Heart right ventricle (tissue), 16 donors: ENCODE measurements around the gene STAG3. TPM values are rescaled to one million over a fixed set of nuclear protein-coding genes. Genes with fewer than 3 reads are reported as not detected.

ENCODE experiments used
- ATAC-seq, 8 donors: fragments of 200-7000 bp; cut with Tn5 transposase; one replicate each; pipeline ENCODE4 v1.9.1; 2020; ENCODE audit warnings: mild to moderate bottlenecking in 8 of 8, moderate library complexity in 8 of 8, moderate number of reproducible peaks in 1 of 8
- DNase-seq, 2 donors: peaks; one replicate each; pipeline ENCODE4 v3.0.0-alpha.2; 2020
- H3K27ac ChIP-seq, 10 donors: fragments of 200-600 bp; sonication (generic) in 2 of 10; one replicate each; pipeline versions ENCODE4 v1.5.0 to v1.8.0; 2020 to 2022; ENCODE audit warnings: mild to moderate bottlenecking in 3 of 10
- H3K27me3 ChIP-seq, 7 donors: fragments of 200-600 bp; one replicate each; pipeline ENCODE4 v1.8.0; 2021 to 2022; ENCODE audit warnings: mild to moderate bottlenecking in 2 of 7
- H3K36me3 ChIP-seq, 9 donors: fragments of 200-600 bp; sonication (generic) in 1 of 9; one replicate each; pipeline versions ENCODE4 v1.5.0 to v1.8.0; 2020 to 2022; ENCODE audit warnings: mild to moderate bottlenecking in 2 of 9
- H3K4me1 ChIP-seq, 9 donors: fragments of 200-600 bp; sonication (generic) in 1 of 9; one replicate each; pipeline versions ENCODE4 v1.5.0 to v1.8.0; 2020 to 2022; ENCODE audit warnings: mild to moderate bottlenecking in 4 of 9
- H3K4me3 ChIP-seq, 10 donors: fragments of 200-600 bp; sonication (generic) in 2 of 10; one replicate each; pipeline versions ENCODE4 v1.5.0 to v1.8.0; 2020 to 2022; ENCODE audit warnings: mild to moderate bottlenecking in 7 of 10, moderate library complexity in 2 of 10
- H3K9me3 ChIP-seq, 11 donors: fragments of 200-600 bp in 10 of 11; sonication (generic) in 2 of 11; one replicate each; pipeline versions ENCODE4 v1.5.0 to v1.8.0; 2013 to 2022; ENCODE audit warnings: mild to moderate bottlenecking in 2 of 11, control low read depth in 1 of 11, moderate library complexity in 1 of 11
- WGBS, 2 donors: extraction: QIAGEN DNeasy Blood & Tissue Kit; methylation state at CpG; one replicate each; pipeline ENCODE4 v1.1.7; 2013; ENCODE audit warnings: inconsistent platforms in 1 of 2; 5-methylcytosine and 5-hydroxymethylcytosine counted together
- intact Hi-C, 10 donors: fragments of 100-400 bp; cut with DNase I; formaldehyde crosslinking; loops; one replicate each; pipeline versions ENCODE4 v1.11.1 to v1.14.2; 2022
- polyA plus RNA-seq, 2 donors: library from polyadenylated mRNA; stranded (reverse); fragments of 200-250 nt; gene quantifications; one replicate each; pipeline ENCODE4 v1.2.3, GENCODE V29; 2013
- total RNA-seq, 10 donors: library from RNA; stranded (reverse); fragmentation: NEBNext Ultra II Directional in 3 of 10; extraction: Animal tissue kit (Norgen Biotek cat#: 25700) in 3 of 10; gene quantifications; one replicate each; pipeline versions ENCODE4 v1.2.1 to v1.2.4, GENCODE V29; 2021 to 2023
- TF ChIP-seq, protein P1 (sequence below), 9 donors: fragments of 200-600 bp; sonication (generic) in 2 of 9; IDR thresholded peaks; one replicate each; pipeline versions ENCODE4 v1.5.0 to v1.8.0; 2021 to 2022; ENCODE audit warnings: antibody characterized with exemption in 9 of 9, mild to moderate bottlenecking in 5 of 9, moderate library complexity in 1 of 9
- donor health status: Arrhythmogenic right ventricular cardiomyopathy.
- donor health status: ischemic (EF 13 %, LVEDD 7.1; RV severe dilation, severe dysfunction).
- donor health status: healthy with polysubstance abuse.
- donor health status: DM: no; HTN: yes; CAD: no.
- donor health status: DM: no; HTN: no; CAD: no.
- donor health status: ischemic (EF 25% LVEDD 6.9; RV normal size, moderate dysfunction).
- donor health status: ischemic (EF 25% LVEDD 5.7; RV mildly dilated, moderate dysfunction).
- donor health status: healthy.
- donor health status: DM: yes; HTN: yes; CAD: no.
- donor health status: Ischemic cardiomyopathy.
- donor health status: ischemic (EF 35%, LVEDD 5.7; RV mildly dilated, moderate dysfunction).
- donor health status: nonischemic (EF 11% LVEDD 7.7; RV severe dilation, severe dysfunction).
- donor health status: DM: yes; HTN: yes; CAD: no.
- donor health status: PGD.
- donor health status: ischemic (EF 29% LVEDD 5.4; RV normal size, mild dysfunction).
- donor health status: nonischemic (EF 23%, LVEDD 6.1; RV moderate dilation, normal function).

Gene STAG3
- total and polyA plus RNA-seq, 12 donors: 0.13 to 1.5 (median 0.47) TPM; not detected in 1

DNA sequence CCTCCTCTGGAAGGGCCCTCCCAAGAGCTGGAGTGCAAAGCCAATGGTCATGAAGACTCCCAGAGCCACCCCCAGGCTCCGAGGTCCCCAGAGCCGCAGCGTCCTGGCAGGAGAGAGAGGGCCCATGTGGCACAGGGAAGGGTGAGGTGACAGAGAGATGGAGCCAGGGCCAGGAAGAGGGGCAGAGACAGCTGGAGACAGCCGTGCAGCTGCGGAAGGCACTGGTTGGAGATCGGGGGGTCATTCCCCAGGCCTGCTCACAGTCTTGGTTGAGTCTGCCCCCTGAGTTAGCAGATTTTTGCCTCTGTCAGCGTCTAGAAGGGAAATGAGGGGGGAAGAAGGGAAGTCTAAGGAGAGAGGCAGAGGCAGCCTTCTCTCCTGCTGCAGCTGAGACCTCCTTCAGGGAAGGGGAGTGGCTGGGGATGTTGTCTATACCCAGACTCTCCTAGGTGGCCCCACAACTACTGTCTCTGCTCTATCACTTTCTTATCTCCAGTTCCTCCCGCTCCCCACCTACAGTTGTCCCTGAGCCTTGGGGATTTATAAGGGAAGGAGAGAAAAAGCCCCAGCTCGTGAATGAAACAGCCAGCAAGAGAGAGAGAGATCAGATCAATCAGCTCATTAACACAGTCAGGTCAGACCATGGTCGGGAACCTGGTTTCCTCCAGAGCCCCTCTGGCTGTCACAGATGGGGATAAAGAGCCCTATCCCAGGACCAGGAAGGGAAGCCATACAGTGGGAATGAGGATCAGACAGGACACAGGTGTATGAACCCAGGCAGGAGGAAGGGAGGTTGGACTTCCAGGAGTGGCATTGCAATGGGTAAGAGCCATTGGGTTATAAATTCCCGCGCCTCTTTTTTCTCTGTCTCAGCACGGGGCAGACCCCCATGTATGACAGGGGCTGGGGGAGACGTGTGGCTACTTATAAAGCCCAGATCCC, 10.5 kb upstream of the STAG3 start:
- 33 to 35% methylated on average over 14 of the region's 14 CpGs for WGBS, 2 donors
- peaks cover 2 to 40% (median 23%) of the 10 kb centered on the region in 9 donors for H3K4me1 ChIP-seq
- H3K4me3 ChIP-seq: peak overlapping the region in 8 of 10 donors; percentile 28 to 60 (median 52)
- no peak for DNase-seq
- TF ChIP-seq, protein P1, sequence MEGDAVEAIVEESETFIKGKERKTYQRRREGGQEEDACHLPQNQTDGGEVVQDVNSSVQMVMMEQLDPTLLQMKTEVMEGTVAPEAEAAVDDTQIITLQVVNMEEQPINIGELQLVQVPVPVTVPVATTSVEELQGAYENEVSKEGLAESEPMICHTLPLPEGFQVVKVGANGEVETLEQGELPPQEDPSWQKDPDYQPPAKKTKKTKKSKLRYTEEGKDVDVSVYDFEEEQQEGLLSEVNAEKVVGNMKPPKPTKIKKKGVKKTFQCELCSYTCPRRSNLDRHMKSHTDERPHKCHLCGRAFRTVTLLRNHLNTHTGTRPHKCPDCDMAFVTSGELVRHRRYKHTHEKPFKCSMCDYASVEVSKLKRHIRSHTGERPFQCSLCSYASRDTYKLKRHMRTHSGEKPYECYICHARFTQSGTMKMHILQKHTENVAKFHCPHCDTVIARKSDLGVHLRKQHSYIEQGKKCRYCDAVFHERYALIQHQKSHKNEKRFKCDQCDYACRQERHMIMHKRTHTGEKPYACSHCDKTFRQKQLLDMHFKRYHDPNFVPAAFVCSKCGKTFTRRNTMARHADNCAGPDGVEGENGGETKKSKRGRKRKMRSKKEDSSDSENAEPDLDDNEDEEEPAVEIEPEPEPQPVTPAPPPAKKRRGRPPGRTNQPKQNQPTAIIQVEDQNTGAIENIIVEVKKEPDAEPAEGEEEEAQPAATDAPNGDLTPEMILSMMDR (IDR thresholded peaks at IDR 0.05): no peak
- intact Hi-C loops: no loop called here
- H3K36me3 ChIP-seq: no peaks in the 10 kb centered on the region
- peak overlapping the region in 3 of 10 donors; percentile 15 to 76 (median 36) for H3K27ac ChIP-seq
- H3K27me3 ChIP-seq: peaks cover 0 to 60% (median 26%) of the 10 kb centered on the region in 7 donors
- no peaks in the 10 kb centered on the region for H3K9me3 ChIP-seq
- peak in 2 of 8 donors; percentile 1 to 14 for ATAC-seq

DNA sequence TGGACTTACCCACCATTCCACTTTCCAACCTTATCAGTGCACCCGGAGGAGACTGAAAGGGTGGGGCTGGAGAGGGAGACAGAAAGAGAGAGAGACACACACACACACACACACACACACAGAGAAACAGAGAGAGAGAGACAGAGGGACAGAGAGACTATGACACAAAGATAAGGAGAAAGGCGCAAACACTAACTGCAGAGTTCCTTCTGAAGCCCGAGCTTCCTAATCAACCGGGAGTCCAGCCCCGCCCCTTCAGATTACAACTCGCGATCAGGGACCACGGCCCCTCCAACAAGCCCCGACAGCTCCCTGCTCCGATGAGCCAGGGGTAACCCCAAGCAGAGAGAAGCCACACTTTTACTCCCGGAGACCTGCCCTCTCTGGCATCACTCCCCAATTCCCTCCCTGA, 9.8 kb upstream of the STAG3 start:
- no peak for DNase-seq
- Histone ChIP-seq H3K27ac (peak overlapping the region; percentile 6 to 80 (median 62)), H3K4me1 (peaks cover 2 to 40% (median 23%) of the 10 kb centered on the region in 9 donors), H3K9me3 (no peaks in the 10 kb centered on the region), H3K4me3 (peak overlapping the region; percentile 28 to 60 (median 51)), H3K36me3 (no peaks in the 10 kb centered on the region), H3K27me3 (peaks cover 0 to 66% (median 30%) of the 10 kb centered on the region in 7 donors)
- ATAC-seq: peak; percentile 5 to 68 (median 28)
- intact Hi-C loops: no loop called here
- TF ChIP-seq, protein P1 (IDR thresholded peaks at IDR 0.05): no peak
- 2 to 3% methylated on average over 11 of the region's 11 CpGs for WGBS, 2 donors

DNA sequence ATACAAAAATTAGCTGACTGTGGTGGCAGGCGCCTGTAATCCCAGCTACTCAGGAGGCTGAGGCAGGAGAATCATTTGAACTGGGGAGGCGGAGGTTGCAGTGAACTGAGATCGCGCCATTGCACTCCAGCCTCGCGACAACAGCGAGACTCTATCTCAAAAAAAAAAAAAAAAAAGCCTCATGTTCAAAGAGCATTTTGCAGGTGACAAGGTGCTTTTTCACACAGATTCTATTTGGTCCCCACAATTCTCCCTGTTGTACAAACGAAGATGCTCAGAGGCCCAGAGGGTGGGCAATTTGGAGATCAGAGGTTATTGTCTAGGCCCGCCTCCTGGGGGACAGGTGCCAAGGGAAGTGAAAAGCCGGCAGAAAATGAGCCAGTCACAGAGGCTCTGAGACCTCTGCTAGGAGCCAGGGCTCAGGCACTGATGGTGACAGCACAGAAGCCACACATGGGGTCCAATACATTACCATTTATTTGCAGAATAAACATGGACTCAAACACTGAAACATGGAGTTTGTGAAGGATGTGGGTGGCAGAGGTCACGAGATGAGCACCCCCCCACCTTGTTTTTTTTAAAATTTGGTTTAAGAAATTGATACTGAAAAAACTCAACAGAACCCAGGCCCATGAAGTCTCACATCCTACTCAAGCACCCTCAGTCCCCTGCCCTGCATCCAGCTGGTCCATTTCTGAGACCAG, 8.4 kb upstream of the STAG3 start:
- no peaks in the 10 kb centered on the region for H3K9me3 ChIP-seq
- no peak for DNase-seq
- peak overlapping the region in 3 of 10 donors; percentile 28 to 60 (median 51) for H3K4me3 ChIP-seq
- H3K27ac ChIP-seq: peak overlapping the region in 7 of 10 donors; percentile 15 to 80 (median 65)
- peaks cover 0 to 70% (median 35%) of the 10 kb centered on the region in 7 donors for H3K27me3 ChIP-seq
- ATAC-seq: no peak
- TF ChIP-seq, protein P1 (IDR thresholded peaks at IDR 0.05): no peak
- peaks cover 2 to 40% (median 23%) of the 10 kb centered on the region in 9 donors for H3K4me1 ChIP-seq
- intact Hi-C loops: no loop called here
- 91 to 94% methylated on average over 11 of the region's 11 CpGs for WGBS, 2 donors
- H3K36me3 ChIP-seq: no peaks in the 10 kb centered on the region
